Prostate gland (tissue), 2 donors: ENCODE results near the gene NCF2. TPM values are rescaled to one million over a fixed set of nuclear protein-coding genes. Genes with fewer than 3 reads are reported as not detected.

Experiments
- DNase-seq: peaks from one replicate; pipeline ENCODE4 v3.0.0-alpha.2; 2019; ENCODE audit warnings: low spot score
- H3K27ac ChIP-seq, 2 donors: fragments of 200-600 bp; sonication (generic); 2 replicates each; pipeline ENCODE4 v1.5.1; 2017 to 2019
- H3K27me3 ChIP-seq: fragments of 200-600 bp; sonication (generic); replicated peaks from 2 replicates; pipeline ENCODE4 v1.5.1; 2019; ENCODE audit not compliant: insufficient read depth
- H3K36me3 ChIP-seq, 2 donors: fragments of 200-600 bp; sonication (generic); 1 replicate in 1 of 2; 2 replicates in 1 of 2; pipeline versions ENCODE4 v1.5.1 to v1.8.1; 2017 to 2019
- H3K4me1 ChIP-seq: fragments of 200-600 bp; sonication (generic); replicated peaks from 2 replicates; pipeline ENCODE4 v1.5.1; 2019
- H3K4me3 ChIP-seq, 2 donors: fragments of 200-600 bp; sonication (generic); 2 replicates each; pipeline ENCODE4 v1.5.1; 2017 to 2019
- H3K9me3 ChIP-seq: fragments of 200-600 bp; sonication (generic); 2 replicates; pipeline ENCODE4 v1.5.1; 2017
- CTCF ChIP-seq, 4 experiments: fragments of 200-600 bp in 2 of 4; fragments of 450-650 bp in 2 of 4; sonication (generic) in 2 of 4; IDR thresholded peaks; 1 replicate in 3 of 4; 2 replicates in 1 of 4; pipeline ENCODE4 v1.5.1; 2016 to 2019; ENCODE audit warnings: antibody characterized with exemption in 4 of 4, mild to moderate bottlenecking in 2 of 4, moderate library complexity in 2 of 4
- POLR2A ChIP-seq: fragments of 450-650 bp; IDR thresholded peaks from one replicate; pipeline ENCODE4 v1.6.1; 2016; ENCODE audit warnings: antibody characterized with exemption, mild to moderate bottlenecking
- POLR2AphosphoS5 ChIP-seq: sonication (generic); formaldehyde crosslinking; IDR thresholded peaks from one replicate; pipeline ENCODE4 v1.6.1; 2017; ENCODE audit warnings: antibody characterized with exemption
- WGBS: methylation state at CpG from one replicate; pipeline ENCODE4 v1.1.5; 2018; 5-methylcytosine and 5-hydroxymethylcytosine counted together
- intact Hi-C: fragments of 100-400 bp; cut with DNase I; formaldehyde crosslinking; loops from one replicate; pipeline ENCODE4 v1.14.2; 2022
- total RNA-seq, 2 donors: library from RNA; depleted of rRNA; stranded (reverse); fragments of >200 nt; gene quantifications; one replicate each; pipeline ENCODE4 v1.1.0, GENCODE V29; 2016

NCF2 gene
- total RNA-seq, 2 donors from 2014 or later, result 2.1 to 5.6 TPM

GRCh38 chr1:183583466-183583865 is 6.8 kb downstream of the NCF2 start:
- Histone ChIP-seq H3K36me3 (no peaks in the 10 kb centered on the region), H3K4me1 (no peaks in the 10 kb centered on the region), H3K4me3 (no peak overlapping the region), H3K27me3 (no peaks in the 10 kb centered on the region), H3K9me3 (no peaks in the 10 kb centered on the region), H3K27ac (no peak overlapping the region)
- 84% methylated on average over 6 of the region's 6 CpGs for WGBS
- TF ChIP-seq CTCF (IDR thresholded peaks at IDR 0.05) (no peak), POLR2A (no peak), POLR2AphosphoS5 (no peak)
- no peak for DNase-seq
- intact Hi-C loops, result no loop called here

GRCh38 chr1:183582021-183582713 is 8.1 kb downstream of the NCF2 start:
- no peaks in the 10 kb centered on the region for H3K27me3 ChIP-seq
- H3K4me1 ChIP-seq, result no peaks in the 10 kb centered on the region
- WGBS, result 82% methylated on average over 12 of the region's 12 CpGs
- no peak overlapping the region for H3K27ac ChIP-seq
- TF ChIP-seq POLR2A (no peak), POLR2AphosphoS5 (no peak), CTCF (IDR thresholded peaks at IDR 0.05) (no peak)
- no peak for DNase-seq
- intact Hi-C loops, result no loop called here
- H3K9me3 ChIP-seq, result no peaks in the 10 kb centered on the region
- H3K36me3 ChIP-seq, result no peaks in the 10 kb centered on the region
- no peak overlapping the region for H3K4me3 ChIP-seq

- WGBS, result 57% methylated on average over 8 of the region's 8 CpGs
- no peak overlapping the region for H3K27ac ChIP-seq
- H3K4me1 ChIP-seq, result no peaks in the 10 kb centered on the region
- DNase-seq, result no peak
- H3K9me3 ChIP-seq, result no peaks in the 10 kb centered on the region
- no peak overlapping the region for H3K4me3 ChIP-seq
- no peaks in the 10 kb centered on the region for H3K27me3 ChIP-seq
- H3K36me3 ChIP-seq, result no peaks in the 10 kb centered on the region
- intact Hi-C loops, result no loop called here
- TF ChIP-seq CTCF (IDR thresholded peaks at IDR 0.05), result no peak
These were observed 10.0 kb downstream of the NCF2 start for GRCh38 chr1:183580281-183580682.

GRCh38 chr1:183578856-183579255 is 11.4 kb downstream of the NCF2 start:
- Histone ChIP-seq H3K4me1 (no peaks in the 10 kb centered on the region), H3K27ac (no peak overlapping the region), H3K27me3 (no peaks in the 10 kb centered on the region), H3K36me3 (no peaks in the 10 kb centered on the region), H3K9me3 (no peaks in the 10 kb centered on the region), H3K4me3 (no peak overlapping the region)
- no peak for TF ChIP-seq POLR2A
- WGBS, result 78% methylated on average over 2 of the region's 2 CpGs
- DNase-seq, result no peak
- intact Hi-C loops, result no loop called here

GRCh38 chr1:183577897-183578465 is 12.3 kb downstream of the NCF2 start:
- intact Hi-C loops, result no loop called here
- no peaks in the 10 kb centered on the region for H3K27me3 ChIP-seq
- no peak for DNase-seq
- H3K36me3 ChIP-seq, result no peaks in the 10 kb centered on the region
- no peak overlapping the region for H3K4me3 ChIP-seq
- H3K4me1 ChIP-seq, result no peaks in the 10 kb centered on the region
- no peaks in the 10 kb centered on the region for H3K9me3 ChIP-seq
- no peak overlapping the region for H3K27ac ChIP-seq
- TF ChIP-seq POLR2AphosphoS5, result no peak
- no peak for TF ChIP-seq CTCF (IDR thresholded peaks at IDR 0.05)
- no peak for TF ChIP-seq POLR2A
- 90% methylated on average over 7 of the region's 7 CpGs for whole genome bisulfite sequencing
